GM21619 (cell line): Measurements from ENCODE around the gene TNFRSF17.
"Not testable (repeated sequence)": the region's sequence is repeated elsewhere in the genome, so short reads cannot be mapped to it uniquely, and the experiment has no call there.

Experiments
- ATAC-seq: cut with Tn5 transposase; IDR thresholded peaks from one replicate; pipeline ENCODE4 v1.9.1; 2021; ENCODE audit not compliant: unreplicated experiment

The TNFRSF17 gene

GRCh38 chr16:11964761-11965551 lies at the start of gene TNFRSF17:
TNFRSF17 (plus strand) TSS chr16:11965210; CDS start chr16:11965325, 115 bp downstream.
- peak; percentile 70 for ATAC-seq

- peak; percentile 83 for ATAC-seq
These were observed 49.1 kb upstream of the TNFRSF17 start, which contains the start of gene GSPT1 for GRCh38 chr16:11915644-11916523. GSPT1 (minus strand) TSS chr16:11915956; CDS start chr16:11915720, 236 bp downstream.

- no peak for ATAC-seq
These were observed 48.3 kb upstream of the TNFRSF17 start for GRCh38 chr16:11916524-11917285.

GRCh38 chr16:11924046-11924445 lies 41.0 kb upstream of the TNFRSF17 start:
- not testable (repeated sequence) for ATAC-seq

- ATAC-seq, result not testable (repeated sequence)
These were observed 37.7 kb upstream of the TNFRSF17 start for GRCh38 chr16:11927350-11927749.

- ATAC-seq, result not testable (repeated sequence)
These were observed 23.1 kb upstream of the TNFRSF17 start, which contains the start of gene NPIPB2 for GRCh38 chr16:11941945-11942344. NPIPB2 (minus strand) TSS chr16:11942045; CDS start chr16:11942045, 0 bp downstream.

- ATAC-seq, result no peak
These were observed 18.6 kb upstream of the TNFRSF17 start for GRCh38 chr16:11946433-11946832.

- no peak for ATAC-seq
These were observed 16.2 kb upstream of the TNFRSF17 start for GRCh38 chr16:11948819-11949218.

- ATAC-seq, result peak; percentile 48
These were observed 15.5 kb upstream of the TNFRSF17 start for GRCh38 chr16:11949527-11949926.

GRCh38 chr16:11950388-11950787 lies 14.6 kb upstream of the TNFRSF17 start:
- no peak for ATAC-seq

GRCh38 chr16:11953576-11953975 lies 11.4 kb upstream of the TNFRSF17 start:
- ATAC-seq, result not testable (repeated sequence)

- no peak for ATAC-seq
These were observed 9.3 kb upstream of the TNFRSF17 start for GRCh38 chr16:11955713-11956123.

- ATAC-seq, result no peak
These were observed 8.5 kb upstream of the TNFRSF17 start for GRCh38 chr16:11956558-11956957.

GRCh38 chr16:11957591-11958395 lies 7.2 kb upstream of the TNFRSF17 start:
- ATAC-seq, result no peak

GRCh38 chr16:11962457-11962856 lies 2.6 kb upstream of the TNFRSF17 start:
- ATAC-seq, result not testable (repeated sequence)

- ATAC-seq, result not testable (repeated sequence)
These were observed 2.0 kb upstream of the TNFRSF17 start for GRCh38 chr16:11962978-11963377.

- no peak for ATAC-seq
These were observed 1.3 kb upstream of the TNFRSF17 start for GRCh38 chr16:11963706-11964105.

GRCh38 chr16:11966173-11966572 lies 1.2 kb downstream of the TNFRSF17 start:
- ATAC-seq, result peak; percentile 31

GRCh38 chr16:11967195-11967911 lies 2.3 kb downstream of the TNFRSF17 start:
- ATAC-seq, result no peak
